ENCODE measurements around the gene ST3GAL4.

- no peak for TF ChIP-seq CTCF (IDR thresholded peaks at IDR 0.05)
- TF ChIP-seq POLR2A (IDR thresholded peaks at IDR 0.05), result no peak
Observed at GRCh38 chr11:126387857-126388256, 32.4 kb downstream of the ST3GAL4 start.

Data from right lobe of liver (tissue), 4 donors.